ENCODE results near the gene HMGN4. TPM values are rescaled to one million over a fixed set of nuclear protein-coding genes. Genes with fewer than 3 reads are reported as not detected.

HMGN4 gene
- 60.1 to 96.5 TPM (median 77.4 TPM) in 5 replicates for total RNA-seq (2022; extraction: Qiagen RNA extraction; ENCODE audit: low read depth)

DNA sequence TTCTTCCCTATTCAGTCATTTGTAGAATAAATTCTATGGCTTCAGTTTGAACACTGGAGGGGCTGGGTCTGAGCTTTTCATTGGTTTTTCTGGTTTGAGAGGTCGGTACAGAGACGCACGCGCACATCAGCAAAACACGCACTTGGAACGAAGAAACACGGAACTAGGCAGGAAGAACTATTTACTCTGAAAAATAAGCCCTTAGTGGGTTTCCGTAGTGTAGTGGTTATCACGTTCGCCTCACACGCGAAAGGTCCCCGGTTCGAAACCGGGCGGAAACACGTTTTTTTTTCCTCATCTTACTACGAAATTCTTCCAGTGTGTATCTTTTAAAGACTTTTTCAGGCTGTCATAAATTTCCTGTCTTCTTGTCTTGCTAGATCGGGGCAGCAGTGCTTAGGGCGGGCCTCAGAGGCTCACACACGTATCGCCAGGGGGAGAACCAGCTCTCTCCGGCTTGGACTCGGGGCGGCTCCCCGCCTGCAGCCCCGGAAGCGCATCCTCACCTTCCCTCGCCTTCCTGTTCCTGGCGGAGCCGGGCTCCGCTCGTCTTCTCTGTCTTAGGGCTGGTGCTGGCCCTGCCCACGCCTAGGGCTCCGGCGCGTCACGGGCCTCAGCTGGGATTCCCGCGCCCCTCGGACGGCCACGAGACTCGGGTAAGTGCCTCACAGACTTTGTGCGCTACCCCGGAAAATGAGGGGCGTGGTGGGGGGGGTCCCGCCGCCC, at the start of gene HMGN4:
TSS of gene HMGN4 (plus strand) at position 521 of the 726 bp plus-strand sequence. CDS start 6,841 bp downstream, outside the sequence.

GRCh38 chr6:26500102-26500501, 38.1 kb upstream of the HMGN4 start, which contains the start of gene BTN1A1:
Gene BTN1A1, plus strand, starts transcription at chr6:26500303. Its CDS starts 984 bp downstream, at chr6:26501287.

Other genes with a start within 250 kb of the HMGN4 start
- 3.1 to 5.4 TPM (median 3.8 TPM) in 5 replicates for gene BTN3A2, start 173.2 kb upstream of the HMGN4 start, total RNA-seq (2022; extraction: Qiagen RNA extraction; ENCODE audit: low read depth)
- gene BTN2A2, start 155.3 kb upstream of the HMGN4 start, total RNA-seq (2022; extraction: Qiagen RNA extraction; ENCODE audit: low read depth) = 5.8 to 7.4 TPM (median 6.7 TPM) in 5 replicates
- gene BTN3A1, start 136.1 kb upstream of the HMGN4 start, total RNA-seq (2022; extraction: Qiagen RNA extraction; ENCODE audit: low read depth) = 2.6 to 3.8 TPM (median 3.0 TPM) in 5 replicates
- gene BTN3A3, start 97.9 kb upstream of the HMGN4 start, total RNA-seq (2022; extraction: Qiagen RNA extraction; ENCODE audit: low read depth) = 0.51 to 1.3 TPM (median 0.88 TPM) in 5 replicates
- 16.8 to 22.0 TPM (median 20.7 TPM) in 5 replicates for gene BTN2A1, start 80.4 kb upstream of the HMGN4 start, total RNA-seq (2022; extraction: Qiagen RNA extraction; ENCODE audit: low read depth)
- not detected in 5 replicates for gene BTN1A1, start 38.1 kb upstream of the HMGN4 start, total RNA-seq (2022; extraction: Qiagen RNA extraction; ENCODE audit: low read depth)
- gene ABT1, start 58.6 kb downstream of the HMGN4 start, total RNA-seq (2022; extraction: Qiagen RNA extraction; ENCODE audit: low read depth) = 10.5 to 14.3 TPM (median 13.2 TPM) in 5 replicates
- 4.9 to 8.3 TPM (median 6.4 TPM) in 5 replicates for gene ZNF322, start 121.4 kb downstream of the HMGN4 start, total RNA-seq (2022; extraction: Qiagen RNA extraction; ENCODE audit: low read depth)

Measured in A549 treated with ZK216348 at 1 μM for 4 hours (cell line).